HCT116 (cell line): ENCODE results near the gene PHACTR1. TPM values are rescaled to one million over a fixed set of nuclear protein-coding genes. Genes with fewer than 3 reads are reported as not detected.
A peak's percentile ranks its signal among the peaks of the same experiment; 100 is the strongest.

ENCODE experiments used
- ATAC-seq: fragments of 200-7000 bp; cut with Tn5 transposase; 2 replicates; pipeline ENCODE4 v1.9.1; 2020; ENCODE audit warnings: mild to moderate bottlenecking, moderate library complexity
- BruUV-seq: library from RNA; stranded (reverse); fragments of 400-500 nt; replicated peaks from 2 replicates; lab custom pipeline; 2021; lab: Mats Ljungman, UMichigan
- CTCF ChIA-PET: fragments of 300-600 bp; sonication (Branson Sonifier 250); formaldehyde crosslinking; loops from one replicate; lab custom pipeline; 2021; ENCODE audit warnings: antibody characterized with exemption; lab: Charles Lee
- POLR2A ChIA-PET: fragments of 300-600, 350-600 bp; sonication (Branson Sonifier 250); formaldehyde crosslinking; loops from one replicate; lab custom pipeline; 2021; ENCODE audit warnings: antibody characterized with exemption; lab: Charles Lee
- RAD21 ChIA-PET, 2 experiments: fragments of 300-600 bp; sonication (Branson Sonifier 250); formaldehyde crosslinking; loops; one replicate each; lab custom pipeline; 2023; ENCODE audit warnings: low total read pairs in 2 of 2; ENCODE audit not compliant: uncharacterized antibody in 2 of 2, unreplicated experiment in 2 of 2, low non-redundant PET in 1 of 2; lab: Charles Lee
- DNase-seq: peaks from one replicate; pipeline ENCODE4 v3.0.0-alpha.2; 2010; ENCODE audit warnings: low read depth, low spot score
- H2AFZ ChIP-seq: fragments of 200-600 bp; shearing (Covaris generic), sonication (generic); 2 replicates; pipeline ENCODE4 v1.6.1; 2017; ENCODE audit warnings: low read depth, mixed run types, mixed read lengths, antibody characterized with exemption, low read length; ENCODE audit not compliant: poor library complexity, severe bottlenecking
- H3K27ac ChIP-seq: 2 replicates; pipeline ENCODE4 v1.5.1; 2012; ENCODE audit warnings: low read depth, low read length
- H3K27me3 ChIP-seq: fragments of 200-600 bp; sonication (generic); 2 replicates; pipeline ENCODE4 v1.6.1; 2016; ENCODE audit warnings: mixed run types, low read length, mixed read lengths; ENCODE audit not compliant: insufficient read depth
- H3K36me3 ChIP-seq, 2 experiments: fragments of 200-500 bp in 1 of 2; fragments of 200-600 bp in 1 of 2; sonication (Bioruptor generic) in 1 of 2; sonication (generic) in 1 of 2; 2 replicates each; pipeline versions ENCODE4 v1.5.1 to v1.6.1; 2014 to 2016; ENCODE audit warnings: low read length in 2 of 2, inconsistent platforms in 1 of 2, mixed read lengths in 1 of 2, mixed run types in 1 of 2; ENCODE audit not compliant: insufficient read depth in 2 of 2, control insufficient read depth in 1 of 2
- H3K4me1 ChIP-seq, 2 experiments: fragments of 200-600 bp in 1 of 2; sonication (generic) in 1 of 2; 2 replicates each; pipeline versions ENCODE4 v1.5.1 to v1.6.1; 2012 to 2017; ENCODE audit warnings: low read length in 2 of 2, inconsistent platforms in 1 of 2, mild to moderate bottlenecking in 1 of 2, mixed read lengths in 1 of 2, mixed run types in 1 of 2, moderate library complexity in 1 of 2; ENCODE audit not compliant: insufficient read depth in 2 of 2, control insufficient read depth in 1 of 2
- H3K4me2 ChIP-seq: fragments of 200-600 bp; sonication (generic); 2 replicates; pipeline ENCODE4 v1.6.1; 2017; ENCODE audit warnings: mixed run types, low read length, mixed read lengths
- H3K4me3 ChIP-seq, 2 experiments: fragments of 200-600 bp in 1 of 2; sonication (generic) in 1 of 2; replicated peaks in 1 of 2; 2 replicates each; pipeline ENCODE4 v1.5.1; 2011 to 2016; ENCODE audit warnings: low read length in 2 of 2, control low read depth in 1 of 2, low read depth in 1 of 2, mild to moderate bottlenecking in 1 of 2, mixed read lengths in 1 of 2, mixed run types in 1 of 2
- H3K79me2 ChIP-seq: fragments of 200-600 bp; sonication (generic); 2 replicates; pipeline ENCODE4 v1.6.1; 2017; ENCODE audit warnings: mild to moderate bottlenecking, mixed run types, low read length, moderate library complexity, mixed read lengths; ENCODE audit not compliant: insufficient read depth
- H3K9ac ChIP-seq: fragments of 200-600 bp; sonication (generic); 2 replicates; pipeline ENCODE4 v1.6.1; 2016; ENCODE audit warnings: low read length, mixed read lengths
- H3K9me2 ChIP-seq: fragments of 200-600 bp; sonication (generic), shearing (Covaris generic); 2 replicates; pipeline ENCODE4 v1.6.1; 2017; ENCODE audit warnings: mixed run types, mild to moderate bottlenecking, moderate library complexity; ENCODE audit not compliant: insufficient read depth
- H3K9me3 ChIP-seq, 2 experiments: fragments of 200-500 bp in 1 of 2; fragments of 200-600 bp in 1 of 2; sonication (Bioruptor generic) in 1 of 2; sonication (generic) in 1 of 2; 2 replicates each; pipeline ENCODE4 v1.6.1; 2014 to 2017; ENCODE audit warnings: low read length in 2 of 2, mixed read lengths in 2 of 2, inconsistent platforms in 1 of 2, low read depth in 1 of 2, mild to moderate bottlenecking in 1 of 2, mixed run types in 1 of 2, moderate library complexity in 1 of 2; ENCODE audit not compliant: control insufficient read depth in 1 of 2, insufficient read depth in 1 of 2
- H4K20me1 ChIP-seq: fragments of 200-600 bp; sonication (generic), shearing (Covaris generic); 2 replicates; pipeline ENCODE4 v1.6.1; 2017; ENCODE audit warnings: mixed run types, mild to moderate bottlenecking, moderate library complexity; ENCODE audit not compliant: insufficient read depth
- ATF3 ChIP-seq: IDR thresholded peaks from 2 replicates; pipeline ENCODE4 v1.6.1; 2012
- CBX3 ChIP-seq: IDR thresholded peaks from 2 replicates; pipeline ENCODE4 v1.6.1; 2012; ENCODE audit warnings: low read depth
- CEBPB ChIP-seq: IDR thresholded peaks from 2 replicates; pipeline ENCODE4 v1.6.1; 2012; ENCODE audit warnings: low read depth
- CTCF ChIP-seq, 3 experiments: fragments of 200-600 bp in 1 of 3; sonication (generic) in 1 of 3; IDR thresholded peaks in 2 of 3; conservative IDR thresholded peaks in 1 of 3; 2 replicates each; pipeline ENCODE4 v1.5.1; 2012 to 2017; ENCODE audit warnings: low read depth in 2 of 3, low read length in 2 of 3, antibody characterized with exemption in 1 of 3, borderline replicate concordance in 1 of 3, control low read depth in 1 of 3, mild to moderate bottlenecking in 1 of 3, mixed read lengths in 1 of 3, mixed run types in 1 of 3, moderate library complexity in 1 of 3; ENCODE audit not compliant: insufficient read depth in 1 of 3
- ELF1 ChIP-seq: IDR thresholded peaks from 2 replicates; pipeline ENCODE4 v1.6.1; 2012; ENCODE audit warnings: low read depth, borderline replicate concordance
- EZH2phosphoT487 ChIP-seq: fragments of 200-600 bp; IDR thresholded peaks from 2 replicates; pipeline ENCODE4 v1.6.1; 2018; ENCODE audit warnings: antibody characterized with exemption, borderline replicate concordance
- JUND ChIP-seq: IDR thresholded peaks from 2 replicates; pipeline ENCODE4 v1.6.1; 2012
- intact Hi-C: fragments of 100-400 bp; cut with micrococcal nuclease; formaldehyde crosslinking; loops from 2 replicates; pipeline ENCODE4 v1.10.0; 2022
- total RNA-seq: library from RNA; stranded (reverse); gene quantifications from one replicate; pipeline ENCODE4 v1.2.1, GENCODE V29; 2021; ENCODE audit not compliant: unreplicated experiment

Gene PHACTR1
- total RNA-seq, 1 experiment from 2014 or later, result 0.17 TPM

GRCh38 chr6:13299918-13300317, 583.4 kb downstream of the PHACTR1 start:
- Histone ChIP-seq H3K4me1 (peaks cover 0 to 8% of the 10 kb centered on the region in 2 experiments; a peak in 2 of 4 replicates), H3K9ac (no peak overlapping the region), H3K4me3 (no peak overlapping the region), H3K4me2 (no peak overlapping the region), H3K79me2 (no peaks in the 10 kb centered on the region), H3K36me3 (peaks cover 0 to 9% of the 10 kb centered on the region in 2 experiments; a peak in 1 of 4 replicates), H3K27me3 (no peaks in the 10 kb centered on the region), H3K9me2 (no peaks in the 10 kb centered on the region), H3K27ac (no peak overlapping the region), H3K9me3 (no peaks in the 10 kb centered on the region), H2AFZ (no peak overlapping the region), H4K20me1 (no peaks in the 10 kb centered on the region)
- intact Hi-C loops, result no loop called here
- ChIA-PET CTCF (no interaction called here), POLR2A (no interaction called here), RAD21 (no interaction called here)
- no TSS peak for BruUV-seq
- DNase-seq (no peak), ATAC-seq (no peak)
- TF ChIP-seq CEBPB, result no peak
- TF ChIP-seq CBX3, result no peak

GRCh38 chr6:13300643-13301590, 584.4 kb downstream of the PHACTR1 start:
- Histone ChIP-seq H3K4me1 (peaks cover 0 to 8% of the 10 kb centered on the region in 2 experiments; a peak in 2 of 4 replicates), H3K9me3 (no peaks in the 10 kb centered on the region), H3K4me3 (no peak overlapping the region), H3K9ac (no peak overlapping the region), H3K79me2 (no peaks in the 10 kb centered on the region), H4K20me1 (no peaks in the 10 kb centered on the region), H3K27ac (no peak overlapping the region), H3K36me3 (peaks cover 0 to 11% of the 10 kb centered on the region in 2 experiments; a peak in 1 of 4 replicates), H3K4me2 (no peak overlapping the region), H3K9me2 (no peaks in the 10 kb centered on the region), H3K27me3 (no peaks in the 10 kb centered on the region), H2AFZ (no peak overlapping the region)
- no peak for ATAC-seq
- ChIA-PET RAD21 (no interaction called here), CTCF (no interaction called here), POLR2A (no interaction called here)
- DNase-seq, result no peak
- intact Hi-C loops, result no loop called here
- TF ChIP-seq EZH2phosphoT487 (no peak), JUND (no peak), ATF3 (no peak), ELF1 (no peak), CTCF (IDR thresholded peaks at IDR 0.05 in 2 of 3, conservative IDR thresholded peaks at IDR 0.05 in 1 of 3; ENCODE audit: borderline replicate concordance in 1 of 3, insufficient read depth in 1 of 3, low read depth in 2 of 3, low read length in 2 of 3) (0 out of 6 replicates have a peak, but pooled peaks of 1 of the 3 experiments have one; percentile 4)
- BruUV-seq, result no TSS peak
